ENCODE results near the gene ROS1.
"Not testable (repeated sequence)": the region's sequence is repeated elsewhere in the genome, so short reads cannot be mapped to it uniquely, and the experiment has no call there.

The ROS1 gene

DNA sequence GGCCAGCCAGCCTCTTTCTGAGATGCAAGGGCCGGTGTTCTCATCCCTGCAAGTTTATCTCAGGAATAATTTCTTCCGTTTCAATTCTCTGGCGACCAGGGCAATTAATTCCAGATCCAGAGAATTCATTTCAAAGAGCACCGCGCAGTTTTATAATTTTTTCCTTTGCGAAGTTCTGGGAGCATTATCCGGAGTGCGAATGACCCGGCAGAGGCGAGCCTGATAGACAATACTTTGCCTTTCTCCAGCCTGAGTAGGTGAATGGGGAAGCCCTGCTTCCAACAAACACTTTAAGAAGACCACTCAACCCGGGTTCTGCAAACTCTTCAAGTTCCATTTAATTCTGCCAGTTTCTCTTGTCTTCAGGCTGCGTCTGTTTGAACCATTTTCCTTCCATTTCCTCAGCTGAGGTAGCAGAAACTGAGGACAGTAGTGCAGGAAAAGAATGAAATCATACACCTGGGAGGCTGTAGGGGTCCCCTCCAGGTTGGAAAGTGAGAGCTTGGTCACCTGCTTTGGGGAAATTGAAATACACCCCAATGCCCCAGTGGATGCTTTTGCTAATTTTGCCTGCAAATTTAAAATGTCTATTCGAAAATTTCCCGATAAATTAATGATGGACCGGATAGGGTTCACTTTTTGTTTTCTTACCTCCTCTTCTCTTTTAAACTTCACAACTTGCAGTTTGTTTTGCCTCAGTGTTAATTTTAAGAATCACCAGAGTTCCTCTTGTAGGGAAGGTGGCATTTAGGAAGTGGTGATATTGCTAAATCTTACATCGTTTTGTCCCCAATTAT, 159.3 kb downstream of the ROS1 start:
- DNase-seq (ENCODE audit: low read depth): no peak

DNA sequence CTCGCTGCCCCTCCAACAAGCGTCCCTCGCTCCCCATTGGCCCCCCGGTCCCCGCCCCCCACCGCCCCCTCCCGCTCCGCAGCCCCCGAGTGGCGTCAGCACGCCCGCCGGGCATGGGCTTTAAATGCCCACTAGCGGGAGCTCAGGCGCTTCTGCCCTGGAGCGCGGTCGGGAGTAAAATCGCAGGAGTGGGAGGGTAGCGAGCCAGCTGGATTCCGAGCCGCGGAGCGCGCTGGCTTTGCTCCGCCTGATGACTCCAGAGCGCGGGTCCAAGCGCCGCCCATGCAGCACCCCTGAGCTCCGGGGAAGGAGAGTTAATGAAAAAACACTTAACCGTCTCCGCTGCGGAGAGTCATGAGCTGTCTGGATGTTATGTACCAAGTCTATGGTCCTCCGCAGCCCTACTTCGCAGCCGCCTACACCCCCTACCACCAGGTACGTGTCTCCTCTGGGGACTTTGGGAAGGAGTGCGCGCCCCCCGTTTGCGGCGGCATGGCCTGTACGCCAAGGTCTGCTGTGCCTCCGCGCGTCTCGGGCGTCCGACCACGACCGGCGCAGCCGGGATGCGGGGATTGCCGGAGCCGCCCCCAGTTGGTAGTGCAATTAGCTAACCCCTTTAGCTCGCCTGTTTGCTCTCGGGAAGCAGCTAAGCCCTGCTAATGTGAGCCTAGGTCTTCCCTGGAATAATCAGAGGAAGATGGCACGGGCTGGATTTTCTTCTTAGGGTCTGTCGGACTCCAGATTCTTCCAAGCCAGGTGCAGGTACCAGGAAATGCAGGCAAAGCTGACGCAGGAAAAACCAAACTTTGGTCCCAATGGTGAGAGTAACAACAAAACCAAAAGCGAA, 160.1 kb downstream of the ROS1 start, which contains the start of gene VGLL2:
Gene VGLL2 (plus strand): TSS at position 149 of the 847 bp plus-strand sequence. CDS start 206 bp downstream, at position 355.
- no peak for DNase-seq (ENCODE audit: low read depth)

- no peak for DNase-seq (ENCODE audit: low read depth)
These were observed 160.9 kb downstream of the ROS1 start for GRCh38 chr6:117264692-117265409.

DNA sequence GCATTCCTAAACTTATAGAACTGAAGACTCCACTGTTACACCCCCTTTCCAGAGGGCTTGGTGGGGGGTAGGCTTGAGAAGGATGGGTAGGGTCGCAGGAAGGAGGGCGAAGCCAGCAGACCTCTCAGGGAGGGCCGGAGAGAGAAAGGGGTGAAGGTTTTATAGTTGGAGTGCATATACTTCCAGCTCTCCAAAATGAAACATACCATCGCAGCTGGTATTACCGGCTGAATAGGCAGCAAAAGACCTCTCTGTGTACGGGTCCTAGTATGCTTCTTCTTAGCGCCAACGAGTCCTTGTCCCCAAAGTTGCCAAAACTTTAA, 161.4 kb downstream of the ROS1 start:
- DNase-seq (ENCODE audit: low read depth): no peak

DNA sequence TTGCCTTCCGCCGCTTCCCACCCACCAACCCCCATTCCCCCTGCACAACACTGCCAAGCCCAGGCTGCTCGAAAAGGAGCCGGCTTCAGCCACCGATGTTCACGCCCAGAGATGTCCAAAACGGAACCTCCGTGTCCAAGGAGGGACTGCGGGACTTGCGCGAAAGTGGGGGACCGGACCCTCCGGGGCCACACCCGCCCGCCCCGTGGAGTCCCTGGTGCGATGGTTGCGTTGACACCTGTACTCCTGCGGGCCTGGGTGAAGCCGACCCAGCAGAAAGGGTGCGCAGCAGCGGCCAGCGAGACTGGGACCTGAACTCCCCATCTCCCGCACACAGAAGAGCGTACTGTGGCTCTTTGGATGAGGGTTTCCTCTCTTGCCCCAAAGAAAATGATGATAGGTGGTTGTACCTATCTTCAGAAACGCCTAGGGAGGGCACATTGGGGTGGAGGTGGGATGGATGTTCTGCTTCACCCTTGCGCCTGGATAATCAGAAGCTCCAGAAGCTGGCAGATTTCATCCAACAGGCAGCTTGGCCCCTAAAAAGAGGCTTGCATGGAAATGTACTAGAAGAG, 162.3 kb downstream of the ROS1 start:
- no peak for DNase-seq (ENCODE audit: low read depth)

GRCh38 chr6:117262799-117263198, 162.9 kb downstream of the ROS1 start:
- DNase-seq (ENCODE audit: low read depth): no peak

GRCh38 chr6:117253785-117254184, 172.0 kb downstream of the ROS1 start:
- DNase-seq (ENCODE audit: low read depth): no peak

DNA sequence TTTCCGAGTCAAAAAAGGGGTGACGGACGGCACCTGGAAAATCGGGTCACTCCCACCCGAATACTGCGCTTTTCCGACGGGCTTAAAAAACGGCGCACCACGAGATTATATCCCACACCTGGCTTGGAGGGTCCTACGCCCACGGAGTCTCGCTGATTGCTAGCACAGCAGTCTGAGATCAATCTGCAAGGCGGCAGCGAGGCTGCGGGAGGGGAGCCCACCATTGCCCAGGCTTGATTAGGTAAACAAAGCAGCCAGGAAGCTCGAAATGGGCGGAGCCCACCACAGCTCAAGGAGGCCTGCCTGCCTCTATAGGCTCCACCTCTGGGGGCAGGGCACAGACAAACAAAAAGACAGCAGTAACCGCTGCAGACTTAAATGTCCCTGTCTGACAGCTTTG, 180.8 kb downstream of the ROS1 start:
- not testable (repeated sequence) for DNase-seq (ENCODE audit: low read depth)

DNA sequence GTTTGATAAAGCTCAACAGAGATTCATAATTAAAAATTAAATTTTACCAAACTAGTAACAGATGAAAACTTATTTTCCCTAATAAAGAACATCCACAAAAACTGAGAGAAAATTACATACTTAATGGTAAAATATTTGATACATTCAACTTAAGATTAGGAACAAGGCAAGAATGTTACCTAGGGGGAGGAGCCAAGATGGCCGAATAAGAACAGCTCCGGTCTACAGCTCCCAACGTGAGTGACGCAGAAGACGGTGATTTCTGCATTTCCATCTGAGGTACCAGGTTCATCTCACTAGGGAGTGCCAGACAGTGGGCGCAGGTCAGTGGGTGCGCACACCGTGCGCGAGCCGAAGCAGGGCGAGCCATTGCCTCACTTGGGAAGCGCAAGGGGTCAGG, 181.2 kb downstream of the ROS1 start:
- not testable (repeated sequence) for DNase-seq (ENCODE audit: low read depth)
